Tibial artery (tissue), 4 donors: ENCODE results near the gene MAN2A2.

Experiments
- DNase-seq, 2 donors: peaks; one replicate each; pipeline ENCODE4 v3.0.0-alpha.2; 2019
- H3K27ac ChIP-seq, 2 donors: fragments of 200-600 bp; sonication (generic) in 1 of 2; 1 replicate in 1 of 2; 2 replicates in 1 of 2; pipeline ENCODE4 v1.5.1; 2018 to 2019; ENCODE audit warnings: mild to moderate bottlenecking in 1 of 2
- H3K27me3 ChIP-seq, 2 donors: fragments of 200-600 bp; sonication (generic) in 1 of 2; one replicate each; pipeline versions ENCODE4 v1.5.1 to v1.6.0; 2016 to 2019
- H3K36me3 ChIP-seq, 3 donors: fragments of 200-600 bp; sonication (generic) in 2 of 3; one replicate each; pipeline ENCODE4 v1.5.1; 2016 to 2019; ENCODE audit warnings: mild to moderate bottlenecking in 2 of 3
- H3K4me1 ChIP-seq, 4 donors: fragments of 200-600 bp; sonication (generic) in 2 of 4; 1 replicate in 3 of 4; 2 replicates in 1 of 4; pipeline ENCODE4 v1.5.1; 2016 to 2019
- H3K4me3 ChIP-seq, 2 donors: fragments of 200-600 bp; sonication (generic) in 1 of 2; 1 replicate in 1 of 2; 2 replicates in 1 of 2; pipeline ENCODE4 v1.5.1; 2018 to 2019; ENCODE audit warnings: mild to moderate bottlenecking in 2 of 2
- H3K9me3 ChIP-seq, 3 donors: fragments of 200-600 bp; sonication (generic) in 1 of 3; one replicate each; pipeline ENCODE4 v1.5.1; 2016 to 2019
- CTCF ChIP-seq, 2 experiments: fragments of 200-600 bp in 1 of 2; fragments of 450-650 bp in 1 of 2; IDR thresholded peaks; one replicate each; pipeline ENCODE4 v1.5.1; 2017 to 2019; ENCODE audit warnings: antibody characterized with exemption in 2 of 2, mild to moderate bottlenecking in 1 of 2, moderate library complexity in 1 of 2
- intact Hi-C: fragments of 100-400 bp; cut with DNase I; formaldehyde crosslinking; loops from one replicate; pipeline ENCODE4 v1.15.0; 2023; ENCODE audit warnings: low total_unique reads

MAN2A2 gene

GRCh38 chr15:90939756-90940155 lies 36.7 kb downstream of the MAN2A2 start:
- TF ChIP-seq CTCF (IDR thresholded peaks at IDR 0.05), result no peak
- H3K4me3 ChIP-seq, result no peak overlapping the region
- H3K27me3 ChIP-seq, result no peaks in the 10 kb centered on the region
- no peak overlapping the region for H3K27ac ChIP-seq
- no peaks in the 10 kb centered on the region for H3K9me3 ChIP-seq
- H3K4me1 ChIP-seq, result peaks cover 0 to 17% (median 15%) of the 10 kb centered on the region in 4 donors
- intact Hi-C loops, result loop anchor here (10.0 kb wide), 1 partner anchor 325 kb away; no protein-coding TSS in a partner anchor
- no peak for DNase-seq
- H3K36me3 ChIP-seq, result peaks cover 58 to 84% (median 65%) of the 10 kb centered on the region in 3 donors

GRCh38 chr15:90941038-90941437 lies 37.9 kb downstream of the MAN2A2 start:
- H3K36me3 ChIP-seq, result peaks cover 65 to 96% (median 78%) of the 10 kb centered on the region in 3 donors
- intact Hi-C loops, result no loop called here
- TF ChIP-seq CTCF (IDR thresholded peaks at IDR 0.05), result no peak

GRCh38 chr15:90942354-90943120 lies 39.4 kb downstream of the MAN2A2 start:
- Histone ChIP-seq H3K9me3 (no peaks in the 10 kb centered on the region), H3K36me3 (peaks cover 77 to 97% (median 93%) of the 10 kb centered on the region in 3 donors), H3K4me1 (no peaks in the 10 kb centered on the region), H3K27ac (no peak overlapping the region), H3K4me3 (no peak overlapping the region), H3K27me3 (no peaks in the 10 kb centered on the region)
- intact Hi-C loops, result no loop called here
- no peak for DNase-seq
- TF ChIP-seq CTCF (IDR thresholded peaks at IDR 0.05), result no peak

More at GRCh38 chr15:90941038-90941437, 37.9 kb downstream of the MAN2A2 start:
- DNase-seq, result no peak
- H3K4me3 ChIP-seq, result no peak overlapping the region
- peaks cover 0 to 11% (median 8%) of the 10 kb centered on the region in 4 donors for H3K4me1 ChIP-seq
- H3K27me3 ChIP-seq, result no peaks in the 10 kb centered on the region
- H3K27ac ChIP-seq, result no peak overlapping the region
- no peaks in the 10 kb centered on the region for H3K9me3 ChIP-seq

GRCh38 chr15:90945091-90945490 lies 42.0 kb downstream of the MAN2A2 start:
- no peak for DNase-seq
- Histone ChIP-seq H3K9me3 (no peaks in the 10 kb centered on the region), H3K4me3 (no peak overlapping the region), H3K4me1 (no peaks in the 10 kb centered on the region), H3K27me3 (no peaks in the 10 kb centered on the region), H3K36me3 (peaks cover 87 to 100% (median 99%) of the 10 kb centered on the region in 3 donors), H3K27ac (no peak overlapping the region)
- intact Hi-C loops, result no loop called here
- no peak for TF ChIP-seq CTCF (IDR thresholded peaks at IDR 0.05)

GRCh38 chr15:90946538-90946937 lies 43.4 kb downstream of the MAN2A2 start:
- intact Hi-C loops, result no loop called here
- DNase-seq, result no peak

More at GRCh38 chr15:90946538-90946937, 43.4 kb downstream of the MAN2A2 start:
- no peaks in the 10 kb centered on the region for H3K27me3 ChIP-seq
- no peaks in the 10 kb centered on the region for H3K4me1 ChIP-seq
- TF ChIP-seq CTCF (IDR thresholded peaks at IDR 0.05), result no peak
- no peak overlapping the region for H3K4me3 ChIP-seq
- H3K9me3 ChIP-seq, result no peaks in the 10 kb centered on the region
- H3K36me3 ChIP-seq, result peaks cover 86 to 100% (median 96%) of the 10 kb centered on the region in 3 donors
- no peak overlapping the region for H3K27ac ChIP-seq
